GM21390 (cell line): ENCODE data around the gene CACNA1E.

Source experiments
- ATAC-seq: cut with Tn5 transposase; IDR thresholded peaks from one replicate; pipeline ENCODE4 v1.9.1; 2021; ENCODE audit not compliant: unreplicated experiment

The CACNA1E gene

GRCh38 chr1:181483285-181484195, at the start of gene CACNA1E:
Gene CACNA1E (plus strand): TSS chr1:181483517. CDS start chr1:181483745, 228 bp downstream.
- no peak for ATAC-seq

- no peak for ATAC-seq
These were observed 49.4 kb upstream of the CACNA1E start for GRCh38 chr1:181433931-181434330.

GRCh38 chr1:181438013-181438412, 45.3 kb upstream of the CACNA1E start:
- ATAC-seq, result no peak

- no peak for ATAC-seq
These were observed 42.8 kb upstream of the CACNA1E start for GRCh38 chr1:181440510-181440909.

GRCh38 chr1:181442181-181442525, 41.2 kb upstream of the CACNA1E start:
- no peak for ATAC-seq

GRCh38 chr1:181443231-181443853, 40.0 kb upstream of the CACNA1E start:
- no peak for ATAC-seq

GRCh38 chr1:181445436-181445835, 37.9 kb upstream of the CACNA1E start:
- no peak for ATAC-seq

GRCh38 chr1:181448461-181448860, 34.9 kb upstream of the CACNA1E start:
- no peak for ATAC-seq

GRCh38 chr1:181451661-181452230, 31.6 kb upstream of the CACNA1E start:
- no peak for ATAC-seq

GRCh38 chr1:181452746-181453145, 30.6 kb upstream of the CACNA1E start:
- ATAC-seq, result no peak

- ATAC-seq, result no peak
These were observed 29.6 kb upstream of the CACNA1E start for GRCh38 chr1:181453541-181454201.

- ATAC-seq, result no peak
These were observed 26.8 kb upstream of the CACNA1E start for GRCh38 chr1:181456551-181456950.

- ATAC-seq, result no peak
These were observed 24.9 kb upstream of the CACNA1E start for GRCh38 chr1:181458419-181458818.

- no peak for ATAC-seq
These were observed 24.2 kb upstream of the CACNA1E start for GRCh38 chr1:181459067-181459466.

GRCh38 chr1:181469829-181470228, 13.5 kb upstream of the CACNA1E start:
- no peak for ATAC-seq

GRCh38 chr1:181475580-181475979, 7.7 kb upstream of the CACNA1E start:
- no peak for ATAC-seq

GRCh38 chr1:181476581-181476980, 6.7 kb upstream of the CACNA1E start:
- no peak for ATAC-seq

GRCh38 chr1:181478306-181478705, 5.0 kb upstream of the CACNA1E start:
- no peak for ATAC-seq

- peak; percentile 45 for ATAC-seq
These were observed 4.1 kb upstream of the CACNA1E start for GRCh38 chr1:181479137-181479745.

GRCh38 chr1:181482001-181482430, 1.3 kb upstream of the CACNA1E start:
- ATAC-seq, result no peak
